Measurements from ENCODE around the gene CYB561D1. TPM values are rescaled to one million over a fixed set of nuclear protein-coding genes. Genes with fewer than 3 reads are reported as not detected.

The CYB561D1 gene
- total RNA-seq, 1 experiment from 2014 or later: 11.7 TPM

GRCh38 chr1:109488201-109488600, 5.7 kb upstream of the CYB561D1 start:
- Histone ChIP-seq H3K27me3 (ENCODE audit: insufficient read depth, low read depth) (no peaks in the 10 kb centered on the region), H3K4me1 (replicated peaks; ENCODE audit: insufficient read depth) (peaks cover 9% of the 10 kb centered on the region), H3K9me3 (ENCODE audit: insufficient read depth, low read depth) (no peaks in the 10 kb centered on the region), H3F3A (ENCODE audit: insufficient read depth, low read depth) (0 out of 2 replicates have a peak, but pooled peaks cover 1% of the 10 kb centered on the region), H4K20me1 (ENCODE audit: insufficient read depth) (no peaks in the 10 kb centered on the region), H3K4me2 (no peak overlapping the region), H3K4me3 (no peak overlapping the region), H3K27ac (no peak overlapping the region), H2AFZ (no peak overlapping the region), H3K9me2 (ENCODE audit: insufficient read depth) (no peaks in the 10 kb centered on the region), H3K36me3 (ENCODE audit: low read depth) (no peaks in the 10 kb centered on the region), H3K79me2 (ENCODE audit: low read depth) (no peaks in the 10 kb centered on the region)
- BruUV-seq (replicated peaks): no TSS peak
- intact Hi-C loops (cut with micrococcal nuclease; ENCODE audit: unreplicated experiment): no loop called here
- ChIA-PET POLR2A (ENCODE audit: unreplicated experiment) (no interaction called here), CTCF (no interaction called here)
- DNase-seq: no peak
- TF ChIP-seq EZH2 (IDR thresholded peaks at IDR 0.05; ENCODE audit: low read depth): no peak
- TF ChIP-seq, protein P1, sequence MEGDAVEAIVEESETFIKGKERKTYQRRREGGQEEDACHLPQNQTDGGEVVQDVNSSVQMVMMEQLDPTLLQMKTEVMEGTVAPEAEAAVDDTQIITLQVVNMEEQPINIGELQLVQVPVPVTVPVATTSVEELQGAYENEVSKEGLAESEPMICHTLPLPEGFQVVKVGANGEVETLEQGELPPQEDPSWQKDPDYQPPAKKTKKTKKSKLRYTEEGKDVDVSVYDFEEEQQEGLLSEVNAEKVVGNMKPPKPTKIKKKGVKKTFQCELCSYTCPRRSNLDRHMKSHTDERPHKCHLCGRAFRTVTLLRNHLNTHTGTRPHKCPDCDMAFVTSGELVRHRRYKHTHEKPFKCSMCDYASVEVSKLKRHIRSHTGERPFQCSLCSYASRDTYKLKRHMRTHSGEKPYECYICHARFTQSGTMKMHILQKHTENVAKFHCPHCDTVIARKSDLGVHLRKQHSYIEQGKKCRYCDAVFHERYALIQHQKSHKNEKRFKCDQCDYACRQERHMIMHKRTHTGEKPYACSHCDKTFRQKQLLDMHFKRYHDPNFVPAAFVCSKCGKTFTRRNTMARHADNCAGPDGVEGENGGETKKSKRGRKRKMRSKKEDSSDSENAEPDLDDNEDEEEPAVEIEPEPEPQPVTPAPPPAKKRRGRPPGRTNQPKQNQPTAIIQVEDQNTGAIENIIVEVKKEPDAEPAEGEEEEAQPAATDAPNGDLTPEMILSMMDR (conservative IDR thresholded peaks at IDR 0.05): no peak; the same call in 1 of the 2 replicates

DNA sequence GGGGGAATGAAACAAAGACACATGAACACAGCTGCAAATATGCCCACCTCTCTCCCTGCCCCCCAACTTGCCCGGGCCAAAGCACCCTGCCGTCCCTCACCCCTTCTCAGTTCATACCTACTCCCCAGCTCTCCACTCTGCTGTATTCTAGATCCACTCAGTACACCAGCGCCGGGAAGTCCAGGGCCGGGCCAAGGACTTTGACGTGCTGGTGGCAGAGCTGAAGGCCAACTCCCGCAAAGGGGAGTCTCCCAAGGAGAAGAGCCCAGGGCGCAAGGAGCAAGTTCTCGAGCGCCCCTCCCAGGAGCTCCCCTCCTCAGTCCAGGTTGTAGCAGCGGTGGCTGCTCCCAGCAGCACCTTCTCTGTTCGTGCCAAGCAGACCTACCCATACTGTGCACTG, 5.2 kb upstream of the CYB561D1 start:
- intact Hi-C loops (cut with micrococcal nuclease; ENCODE audit: unreplicated experiment): no loop called here
- BruUV-seq (replicated peaks): no TSS peak
- POLR2A ChIA-PET (ENCODE audit: unreplicated experiment): interaction anchor here (0.6 kb wide), 1 partner anchor 365 kb away, joined by 3 read pairs; no protein-coding TSS in a partner anchor

DNA sequence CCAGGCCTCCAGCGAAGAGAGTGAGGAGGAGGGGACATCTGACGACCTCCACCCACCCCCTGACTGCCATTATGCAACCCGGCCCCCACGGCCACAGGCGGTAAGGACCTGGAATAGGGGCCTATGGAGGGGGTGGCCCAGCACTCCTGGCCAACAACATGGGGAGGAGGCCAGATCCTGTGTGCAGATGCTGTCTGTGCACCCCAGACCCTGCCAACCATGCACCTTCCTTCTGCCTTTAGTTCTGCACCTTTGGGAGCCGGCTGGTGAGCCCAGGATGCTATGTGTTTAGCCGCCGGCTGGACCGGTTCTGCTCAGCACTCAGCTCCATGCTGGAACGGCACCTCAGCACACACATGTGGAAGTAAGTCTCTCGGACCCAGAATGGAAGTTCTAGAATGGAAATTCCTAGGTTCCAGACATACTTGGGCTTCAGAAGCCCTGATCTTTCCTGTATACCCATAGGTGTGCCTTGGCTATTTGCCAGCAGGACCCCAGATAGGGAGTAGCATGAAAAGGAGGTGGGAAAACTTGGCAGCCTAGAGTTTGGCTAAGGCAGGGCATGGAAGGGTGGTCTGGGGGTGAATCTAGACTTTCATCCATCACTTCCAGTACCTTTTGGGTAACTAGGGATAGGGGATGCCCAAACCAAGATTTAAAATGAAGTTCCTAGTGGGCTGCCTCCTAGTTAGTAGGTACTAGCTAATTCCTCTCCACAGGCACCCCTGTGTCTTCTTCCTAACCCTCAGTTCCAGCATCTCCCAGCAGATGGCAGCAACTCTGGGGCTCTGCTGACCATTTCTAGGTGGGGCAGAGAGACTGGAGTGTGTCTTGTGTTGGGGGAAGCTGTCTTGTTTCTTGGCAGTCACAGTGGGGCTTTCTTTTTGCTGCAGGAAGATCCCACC, 3.6 kb upstream of the CYB561D1 start:
- no peaks in the 10 kb centered on the region; the same call in 1 of the 2 replicates for H4K20me1 ChIP-seq (ENCODE audit: insufficient read depth)
- H3K4me2 ChIP-seq: no peak overlapping the region
- no TSS peak for BruUV-seq (replicated peaks)
- no peak overlapping the region for H2AFZ ChIP-seq
- no peaks in the 10 kb centered on the region for H3K36me3 ChIP-seq (ENCODE audit: low read depth)
- peaks cover 14% of the 10 kb centered on the region; the same call in 1 of the 2 replicates for H3F3A ChIP-seq (ENCODE audit: insufficient read depth, low read depth)
- intact Hi-C loops (cut with micrococcal nuclease; ENCODE audit: unreplicated experiment): no loop called here
- POLR2A ChIA-PET (ENCODE audit: unreplicated experiment): no interaction called here
- no peaks in the 10 kb centered on the region for H3K9me2 ChIP-seq (ENCODE audit: insufficient read depth)
- H3K4me3 ChIP-seq: no peak overlapping the region
- peak; percentile 55 to 61 for DNase-seq
- peaks cover 9% of the 10 kb centered on the region for H3K79me2 ChIP-seq (ENCODE audit: low read depth)
- TF ChIP-seq, protein P1 (conservative IDR thresholded peaks at IDR 0.05): peak; percentile 88
- no peak for TF ChIP-seq EZH2 (IDR thresholded peaks at IDR 0.05; ENCODE audit: low read depth)
- peaks cover 11% of the 10 kb centered on the region for H3K4me1 ChIP-seq (replicated peaks; ENCODE audit: insufficient read depth)
- no peaks in the 10 kb centered on the region for H3K27me3 ChIP-seq (ENCODE audit: insufficient read depth, low read depth)
- H3K27ac ChIP-seq: no peak overlapping the region
- CTCF ChIA-PET: interaction anchor here (0.5 to 3.5 kb wide), 7 partner anchors 39 to 1822 kb away, joined by 3 to 25 read pairs (median 4); no protein-coding TSS in a partner anchor
- H3K9me3 ChIP-seq (ENCODE audit: insufficient read depth, low read depth): no peaks in the 10 kb centered on the region

More for the DNA sequence above, 5.2 kb upstream of the CYB561D1 start:
- no peaks in the 10 kb centered on the region for H3K27me3 ChIP-seq (ENCODE audit: insufficient read depth, low read depth)
- H3K9me3 ChIP-seq (ENCODE audit: insufficient read depth, low read depth): no peaks in the 10 kb centered on the region
- H3K4me2 ChIP-seq: no peak overlapping the region
- H3K4me3 ChIP-seq: no peak overlapping the region
- no peaks in the 10 kb centered on the region for H3K79me2 ChIP-seq (ENCODE audit: low read depth)
- no peak overlapping the region for H2AFZ ChIP-seq
- no peaks in the 10 kb centered on the region for H3K9me2 ChIP-seq (ENCODE audit: insufficient read depth)
- H3K4me1 ChIP-seq (replicated peaks; ENCODE audit: insufficient read depth): peaks cover 10% of the 10 kb centered on the region
- H4K20me1 ChIP-seq (ENCODE audit: insufficient read depth): no peaks in the 10 kb centered on the region
- no peaks in the 10 kb centered on the region for H3K36me3 ChIP-seq (ENCODE audit: low read depth)
- H3K27ac ChIP-seq: no peak overlapping the region
- CTCF ChIA-PET: no interaction called here
- no peak for TF ChIP-seq EZH2 (IDR thresholded peaks at IDR 0.05; ENCODE audit: low read depth)
- TF ChIP-seq, protein P1 (conservative IDR thresholded peaks at IDR 0.05): no peak
- 0 out of 2 replicates have a peak, but pooled peaks cover 6% of the 10 kb centered on the region for H3F3A ChIP-seq (ENCODE audit: insufficient read depth, low read depth)
- DNase-seq: no peak
